ENCODE data around the gene GPC5.

- TF ChIP-seq YY1 (IDR thresholded peaks at IDR 0.05; ENCODE audit: insufficient read depth, insufficient read length), result no peak
- TF ChIP-seq ZNF274 (IDR thresholded peaks at IDR 0.05; ENCODE audit: low read depth, low read length), result no peak
Measured at GRCh38 chr13:92842145-92842544, 1443.7 kb downstream of the GPC5 start.
